NCI-H524 (cell line): ENCODE results near the gene ZNF658.
"Not testable (repeated sequence)": the region's sequence is repeated elsewhere in the genome, so short reads cannot be mapped to it uniquely, and the experiment has no call there.

Experiments used
- DNase-seq, 2 experiments: peaks; one replicate each; lab custom pipeline; 2025; lab: John Stamatoyannopoulos, UW

Gene ZNF658

GRCh38 chr9:66900490-66901131, at the start of gene ZNF658:
ZNF658 (plus strand) TSS chr9:66900725; CDS start chr9:66903562, 2,837 bp downstream.
- DNase-seq = not testable (repeated sequence)

DNA sequence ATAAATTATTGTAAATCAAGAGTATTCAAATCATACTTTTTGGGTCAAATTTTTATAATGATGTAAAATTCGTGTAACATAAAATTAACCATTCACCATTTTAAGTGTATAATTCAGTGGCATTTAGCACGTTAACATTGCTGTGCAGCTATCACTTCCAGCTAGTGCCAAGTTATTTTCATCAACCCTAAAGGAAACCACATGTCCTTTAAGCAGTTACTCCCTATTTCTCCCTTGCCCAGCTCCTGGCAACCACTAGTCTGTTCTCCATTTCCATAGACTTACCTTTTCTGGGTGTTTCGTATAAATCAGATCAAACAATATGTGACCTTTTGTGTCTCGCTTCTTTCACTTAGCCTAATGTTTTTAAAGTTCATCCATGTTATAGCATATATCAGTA, 38.8 kb upstream of the ZNF658 start:
- not testable (repeated sequence) for DNase-seq

DNA sequence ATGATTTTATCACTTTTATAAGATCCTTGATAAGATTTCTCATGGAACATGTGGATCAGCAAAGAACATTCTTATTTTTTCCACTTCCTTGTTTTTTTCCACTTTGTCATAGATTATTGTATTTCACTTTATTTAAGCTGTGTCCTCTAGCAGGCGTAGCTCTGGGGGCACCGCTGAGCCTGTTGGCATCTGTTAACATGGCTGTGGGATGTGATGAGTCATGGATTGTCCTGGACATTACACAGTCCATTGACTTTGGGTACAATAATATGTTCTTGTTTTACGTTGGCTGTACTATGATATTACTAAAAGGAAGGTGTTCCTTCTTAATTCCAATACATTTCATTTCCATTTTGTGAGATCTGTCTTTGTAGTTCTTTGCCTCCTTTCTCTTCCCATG, 31.9 kb upstream of the ZNF658 start:
- not testable (repeated sequence) for DNase-seq

- not testable (repeated sequence) for DNase-seq
Measured at GRCh38 chr9:66880605-66881004, 19.9 kb upstream of the ZNF658 start.

- DNase-seq = not testable (repeated sequence)
Measured at GRCh38 chr9:66881847-66882246, 18.7 kb upstream of the ZNF658 start.

- DNase-seq = not testable (repeated sequence)
Measured at GRCh38 chr9:66890334-66890733, 10.2 kb upstream of the ZNF658 start.

DNA sequence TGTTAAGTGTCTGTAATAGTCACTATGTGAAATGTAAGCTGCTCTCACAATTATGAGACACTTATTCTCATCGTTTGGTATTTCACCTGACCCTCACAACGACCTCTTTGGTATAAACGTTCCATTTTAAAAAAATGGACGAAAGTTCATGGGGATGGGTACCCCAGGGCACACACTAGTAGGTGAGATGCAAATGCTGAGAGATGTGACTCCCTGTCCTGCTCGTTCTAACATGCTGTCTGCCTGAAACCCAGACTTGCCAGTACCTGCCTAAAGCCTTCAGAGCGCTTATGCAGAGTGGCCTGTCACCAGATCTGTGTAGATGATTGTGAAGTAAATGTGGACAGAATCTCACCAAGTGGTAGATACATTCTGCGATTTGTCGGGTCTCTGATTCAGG, 616 bp downstream of the ZNF658 start:
- not testable (repeated sequence) for DNase-seq

DNA sequence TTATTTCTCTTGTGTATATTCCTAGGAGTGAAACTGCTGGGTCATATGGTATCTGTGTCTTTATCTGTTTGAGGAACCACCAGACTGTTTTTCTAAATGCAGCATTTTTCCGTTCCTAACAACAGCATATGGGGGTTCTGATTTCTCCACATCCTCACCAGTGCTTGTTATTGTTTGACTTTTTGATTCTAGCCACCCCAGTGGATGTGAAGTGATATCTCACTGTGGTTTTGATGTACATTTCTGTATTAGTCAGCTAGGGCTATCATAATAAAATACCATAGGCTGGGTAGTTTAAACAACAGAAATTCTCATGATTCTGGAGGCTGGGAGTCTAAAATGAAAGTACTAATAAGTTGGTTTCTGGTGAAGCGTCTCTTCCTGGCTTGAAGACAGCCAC, 9.0 kb downstream of the ZNF658 start:
- DNase-seq = not testable (repeated sequence)

- not testable (repeated sequence) for DNase-seq
Measured at GRCh38 chr9:66920072-66920471, 19.5 kb downstream of the ZNF658 start.

- DNase-seq = not testable (repeated sequence)
Measured at GRCh38 chr9:66936194-66936870, 35.8 kb downstream of the ZNF658 start.

DNA sequence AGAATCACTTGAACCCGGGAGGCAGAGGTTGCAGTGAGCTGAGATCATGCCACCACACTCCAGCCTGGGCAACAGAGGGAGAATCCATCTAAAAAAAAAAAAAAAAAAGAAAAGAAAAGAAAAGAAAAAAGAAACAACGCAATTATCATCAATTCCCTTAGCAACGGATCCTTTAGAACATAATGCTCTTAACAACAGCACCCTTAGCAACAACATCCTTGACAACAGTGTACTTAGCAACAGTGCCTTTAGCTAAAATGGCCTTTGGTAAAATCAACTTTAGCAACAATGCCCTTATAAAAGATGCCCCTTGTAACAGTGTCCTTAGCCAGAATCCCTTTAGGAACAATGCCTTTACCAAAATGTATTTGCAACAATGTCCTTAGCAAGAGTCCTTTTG, 37.1 kb downstream of the ZNF658 start:
- not testable (repeated sequence) for DNase-seq

GRCh38 chr9:66938322-66938721, 37.8 kb downstream of the ZNF658 start:
- not testable (repeated sequence) for DNase-seq

- DNase-seq = not testable (repeated sequence)
Measured at GRCh38 chr9:66939878-66940830, 39.6 kb downstream of the ZNF658 start.

DNA sequence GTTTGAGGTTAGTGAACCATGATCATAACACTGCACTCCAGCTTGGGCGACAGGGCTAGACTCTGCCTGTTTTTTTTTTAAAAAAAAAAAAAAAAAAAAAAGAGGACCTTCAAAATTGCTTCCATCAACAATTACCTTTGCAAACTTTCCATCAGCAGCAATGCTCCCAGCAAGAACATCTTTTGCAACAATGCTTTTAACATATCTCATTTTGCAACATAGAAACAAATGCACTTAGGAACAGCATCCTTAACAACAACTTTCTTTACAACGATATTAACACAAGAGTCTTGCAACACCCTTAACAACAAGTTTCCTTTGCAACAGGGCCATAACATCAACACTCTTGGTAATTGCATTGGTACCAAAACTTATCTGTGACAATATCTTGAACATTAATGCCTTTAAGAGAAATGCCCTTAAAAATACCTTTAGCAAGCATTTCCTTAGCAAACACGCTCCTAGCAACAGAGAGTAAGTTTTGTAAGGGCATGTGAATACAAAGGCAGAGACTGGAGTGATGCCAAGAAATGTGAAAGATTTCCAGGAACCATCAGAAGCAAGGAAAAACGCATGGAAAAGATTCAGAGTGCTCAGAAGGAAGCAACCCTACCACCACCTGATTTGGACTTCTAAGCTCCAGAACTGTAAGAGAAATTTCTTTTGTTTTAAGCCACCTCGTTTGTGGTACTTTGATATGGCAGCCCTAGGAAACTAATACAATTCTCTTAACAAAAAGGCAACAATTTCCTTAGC, 42.1 kb downstream of the ZNF658 start:
- DNase-seq = not testable (repeated sequence)

DNA sequence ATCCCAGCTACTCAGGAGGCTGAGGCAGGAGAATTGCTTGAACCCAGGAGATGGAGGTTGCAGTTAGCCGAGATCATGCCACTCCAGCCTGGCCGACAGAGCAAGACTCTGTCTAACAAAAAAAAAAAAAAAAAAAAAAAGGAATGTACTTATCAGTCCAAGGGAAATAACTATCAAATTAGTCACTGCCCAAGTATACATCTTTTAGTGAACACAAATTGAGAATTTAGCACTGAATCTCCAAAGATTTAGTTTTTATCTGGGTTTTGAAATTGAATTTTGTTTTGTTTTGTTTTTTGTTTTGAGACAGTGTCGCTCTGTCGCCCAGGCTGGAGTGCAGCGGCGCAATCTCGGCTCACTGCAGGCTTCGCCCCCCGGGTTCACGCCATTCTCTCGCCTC, 52.1 kb downstream of the ZNF658 start:
- not testable (repeated sequence) for DNase-seq
